DMS53 (cell line): ENCODE data around the gene CDYL.

Experiments
- DNase-seq: peaks from one replicate; lab custom pipeline; 2025; lab: John Stamatoyannopoulos, UW

CDYL gene

GRCh38 chr6:4883298-4883697, 107.1 kb downstream of the CDYL start:
- peak; percentile 69 for DNase-seq

- DNase-seq, result no peak
These were observed 108.6 kb downstream of the CDYL start for GRCh38 chr6:4884646-4885340.

- no peak for DNase-seq
These were observed 109.2 kb downstream of the CDYL start for GRCh38 chr6:4885341-4885933.

GRCh38 chr6:4888841-4889240, 112.6 kb downstream of the CDYL start:
- no peak for DNase-seq

GRCh38 chr6:4889701-4890100, 113.5 kb downstream of the CDYL start:
- no peak for DNase-seq

- no peak for DNase-seq
These were observed 114.0 kb downstream of the CDYL start for GRCh38 chr6:4890191-4890590.

GRCh38 chr6:4890627-4891026, 114.4 kb downstream of the CDYL start:
- no peak for DNase-seq

GRCh38 chr6:4891141-4891540, 114.9 kb downstream of the CDYL start:
- DNase-seq, result no peak

- no peak for DNase-seq
These were observed 116.7 kb downstream of the CDYL start for GRCh38 chr6:4892785-4893485.

GRCh38 chr6:4894049-4894448, 117.8 kb downstream of the CDYL start:
- DNase-seq, result no peak

GRCh38 chr6:4895971-4896370, 119.8 kb downstream of the CDYL start:
- DNase-seq, result no peak

GRCh38 chr6:4896401-4896800, 120.2 kb downstream of the CDYL start:
- DNase-seq, result no peak

- DNase-seq, result no peak
These were observed 123.2 kb downstream of the CDYL start for GRCh38 chr6:4899249-4900034.

GRCh38 chr6:4901386-4902061, 125.3 kb downstream of the CDYL start:
- no peak for DNase-seq

- no peak for DNase-seq
These were observed 126.2 kb downstream of the CDYL start for GRCh38 chr6:4902363-4902762.

- no peak for DNase-seq
These were observed 126.9 kb downstream of the CDYL start for GRCh38 chr6:4903121-4903520.

- DNase-seq, result no peak
These were observed 127.7 kb downstream of the CDYL start for GRCh38 chr6:4903751-4904370.

- no peak for DNase-seq
These were observed 128.3 kb downstream of the CDYL start for GRCh38 chr6:4904461-4905025.

- no peak for DNase-seq
These were observed 129.6 kb downstream of the CDYL start for GRCh38 chr6:4905826-4906225.

- no peak for DNase-seq
These were observed 130.4 kb downstream of the CDYL start for GRCh38 chr6:4906293-4907276.
